Trophoblast cell (in vitro differentiated cells and primary cell): ENCODE measurements around the gene LONP1.

Source experiments
- DNase-seq, 2 donors: peaks; one replicate each; pipeline ENCODE4 v3.0.0-alpha.2; 2016
- H2AFZ ChIP-seq: 2 replicates; pipeline ENCODE4 v1.6.1; 2013; ENCODE audit warnings: low read length, moderate library complexity, mild to moderate bottlenecking; ENCODE audit not compliant: insufficient read depth, poor library complexity
- H2AK5ac ChIP-seq: 2 replicates; pipeline ENCODE4 v1.6.1; 2013; ENCODE audit warnings: mild to moderate bottlenecking, low read length
- H2BK120ac ChIP-seq: 2 replicates; pipeline ENCODE4 v1.6.1; 2013; ENCODE audit warnings: low read length, mild to moderate bottlenecking, moderate library complexity; ENCODE audit not compliant: insufficient read depth, poor library complexity
- H2BK12ac ChIP-seq: 2 replicates; pipeline ENCODE4 v1.6.1; 2013; ENCODE audit warnings: mild to moderate bottlenecking, low read length, moderate library complexity
- H2BK5ac ChIP-seq: 2 replicates; pipeline ENCODE4 v1.6.1; 2013; ENCODE audit warnings: low read length, low read depth, moderate library complexity, mild to moderate bottlenecking; ENCODE audit not compliant: poor library complexity
- H3K14ac ChIP-seq: 2 replicates; pipeline ENCODE4 v1.6.1; 2013; ENCODE audit warnings: mild to moderate bottlenecking, low read length
- H3K18ac ChIP-seq: 2 replicates; pipeline ENCODE4 v1.6.1; 2013; ENCODE audit warnings: mild to moderate bottlenecking, low read length
- H3K23ac ChIP-seq: 2 replicates; pipeline ENCODE4 v1.6.1; 2013; ENCODE audit warnings: low read length
- H3K27ac ChIP-seq: 2 replicates; pipeline ENCODE4 v1.5.1; 2013; ENCODE audit warnings: low read depth, mild to moderate bottlenecking, inconsistent platforms, low read length, moderate library complexity
- H3K27me3 ChIP-seq: 2 replicates; pipeline ENCODE4 v1.6.1; 2013; ENCODE audit warnings: inconsistent platforms, mild to moderate bottlenecking, low read length, moderate library complexity; ENCODE audit not compliant: insufficient read depth
- H3K36me3 ChIP-seq, 2 experiments: 1 replicate in 1 of 2; 2 replicates in 1 of 2; pipeline ENCODE4 v1.6.1; 2013; ENCODE audit warnings: low read length in 2 of 2, mild to moderate bottlenecking in 2 of 2, moderate library complexity in 1 of 2; ENCODE audit not compliant: insufficient read depth in 2 of 2, control insufficient read depth in 1 of 2
- H3K4ac ChIP-seq: 2 replicates; pipeline ENCODE4 v1.6.1; 2013; ENCODE audit warnings: low read depth, mild to moderate bottlenecking, low read length, moderate library complexity
- H3K4me1 ChIP-seq, 2 experiments: 1 replicate in 1 of 2; 2 replicates in 1 of 2; pipeline ENCODE4 v1.6.1; 2013; ENCODE audit warnings: low read length in 2 of 2, mild to moderate bottlenecking in 2 of 2, moderate library complexity in 1 of 2; ENCODE audit not compliant: insufficient read depth in 2 of 2, control insufficient read depth in 1 of 2
- H3K4me2 ChIP-seq: 2 replicates; pipeline ENCODE4 v1.6.1; 2013; ENCODE audit warnings: inconsistent platforms, mild to moderate bottlenecking, low read length, moderate library complexity
- H3K4me3 ChIP-seq: 2 replicates; pipeline ENCODE4 v1.5.1; 2013; ENCODE audit warnings: mild to moderate bottlenecking, low read depth, low read length, inconsistent platforms
- H3K79me1 ChIP-seq: one replicate; pipeline ENCODE4 v1.6.1; 2013; ENCODE audit warnings: low read length
- H3K79me2 ChIP-seq: 2 replicates; pipeline ENCODE4 v1.6.1; 2013; ENCODE audit warnings: low read length, mild to moderate bottlenecking; ENCODE audit not compliant: control insufficient read depth, insufficient read depth, poor library complexity
- H3K9ac ChIP-seq: 2 replicates; pipeline ENCODE4 v1.6.1; 2013; ENCODE audit warnings: mild to moderate bottlenecking, low read length
- H3K9me3 ChIP-seq: 2 replicates; pipeline ENCODE4 v1.6.1; 2013; ENCODE audit warnings: low read depth, mild to moderate bottlenecking, control low read depth, inconsistent platforms, low read length; ENCODE audit not compliant: insufficient read depth
- H4K12ac ChIP-seq: 2 replicates; pipeline ENCODE4 v1.6.1; 2013; ENCODE audit warnings: low read depth, mild to moderate bottlenecking, low read length, moderate library complexity
- H4K8ac ChIP-seq: 2 replicates; pipeline ENCODE4 v1.6.1; 2013; ENCODE audit warnings: low read depth, mild to moderate bottlenecking, low read length, moderate library complexity
- H4K91ac ChIP-seq: one replicate; pipeline ENCODE4 v1.6.1; 2013; ENCODE audit warnings: low read depth, mild to moderate bottlenecking, low read length, moderate library complexity
- WGBS: extraction: QIAGEN DNeasy Blood & Tissue Kit; methylation state at CpG from one replicate; pipeline ENCODE4 v1.1.7; 2013; ENCODE audit warnings: missing lambda C conversion rate; ENCODE audit not compliant: insufficient read length, insufficient coverage; ENCODE audit errors: extremely low coverage; 5-methylcytosine and 5-hydroxymethylcytosine counted together

LONP1 gene

DNA sequence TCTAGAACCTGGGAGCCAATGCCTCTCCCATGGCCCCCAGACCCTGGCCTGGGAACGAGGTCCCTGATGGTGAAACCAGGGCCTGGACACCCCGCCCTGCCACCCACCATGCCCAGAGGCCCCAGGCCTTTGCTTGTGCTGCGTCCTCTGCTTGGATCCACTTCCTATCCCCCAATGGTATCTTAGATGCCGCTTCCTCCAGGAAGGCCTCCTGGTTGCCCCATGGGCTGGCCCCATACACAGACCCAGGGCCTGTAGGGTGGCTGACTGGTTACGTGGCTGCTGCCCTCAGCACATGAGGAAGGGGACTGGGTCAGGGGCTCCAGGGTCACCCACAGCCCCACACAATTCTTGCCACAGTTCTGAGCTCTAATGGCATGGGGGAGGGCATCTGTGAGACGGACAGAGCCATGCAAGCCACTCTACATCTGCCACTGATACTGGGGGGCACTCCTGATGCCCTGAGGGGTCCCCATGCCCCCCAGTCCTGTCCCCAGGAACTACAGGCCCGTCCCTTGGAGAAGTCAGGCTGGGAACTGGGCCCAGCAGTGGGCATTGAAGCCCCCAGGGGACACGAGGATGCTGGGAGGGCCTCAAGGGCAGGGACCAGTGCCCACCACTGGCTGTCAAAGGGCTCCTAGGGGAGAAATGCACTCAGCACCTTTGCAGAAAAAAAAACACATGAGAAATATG lies 24.8 kb downstream of the LONP1 start:
- Histone ChIP-seq H3K4me1 (peaks cover 4 to 8% of the 10 kb centered on the region in 2 experiments), H3K4me3 (no peak overlapping the region), H3K79me1 (peaks cover 7% of the 10 kb centered on the region), H3K79me2 (peaks cover 31% of the 10 kb centered on the region), H3K27me3 (no peaks in the 10 kb centered on the region), H2AK5ac (no peak overlapping the region), H4K91ac (no peak overlapping the region), H3K4ac (peak overlapping the region; percentile 8), H2AFZ (no peak overlapping the region), H3K36me3 (peaks cover 76 to 79% of the 10 kb centered on the region in 2 experiments), H3K14ac (no peak overlapping the region), H2BK120ac (no peak overlapping the region), H3K18ac (no peak overlapping the region), H3K9ac (no peak overlapping the region), H3K4me2 (no peak overlapping the region), H3K9me3 (no peaks in the 10 kb centered on the region), H2BK5ac (no peak overlapping the region), H4K8ac (no peak overlapping the region), H4K12ac (no peak overlapping the region), H2BK12ac (no peak overlapping the region), H3K27ac (no peak overlapping the region), H3K23ac (no peak overlapping the region)
- no CpG with 5 or more reads among the region's 8 CpGs for WGBS
- no peak for DNase-seq

DNA sequence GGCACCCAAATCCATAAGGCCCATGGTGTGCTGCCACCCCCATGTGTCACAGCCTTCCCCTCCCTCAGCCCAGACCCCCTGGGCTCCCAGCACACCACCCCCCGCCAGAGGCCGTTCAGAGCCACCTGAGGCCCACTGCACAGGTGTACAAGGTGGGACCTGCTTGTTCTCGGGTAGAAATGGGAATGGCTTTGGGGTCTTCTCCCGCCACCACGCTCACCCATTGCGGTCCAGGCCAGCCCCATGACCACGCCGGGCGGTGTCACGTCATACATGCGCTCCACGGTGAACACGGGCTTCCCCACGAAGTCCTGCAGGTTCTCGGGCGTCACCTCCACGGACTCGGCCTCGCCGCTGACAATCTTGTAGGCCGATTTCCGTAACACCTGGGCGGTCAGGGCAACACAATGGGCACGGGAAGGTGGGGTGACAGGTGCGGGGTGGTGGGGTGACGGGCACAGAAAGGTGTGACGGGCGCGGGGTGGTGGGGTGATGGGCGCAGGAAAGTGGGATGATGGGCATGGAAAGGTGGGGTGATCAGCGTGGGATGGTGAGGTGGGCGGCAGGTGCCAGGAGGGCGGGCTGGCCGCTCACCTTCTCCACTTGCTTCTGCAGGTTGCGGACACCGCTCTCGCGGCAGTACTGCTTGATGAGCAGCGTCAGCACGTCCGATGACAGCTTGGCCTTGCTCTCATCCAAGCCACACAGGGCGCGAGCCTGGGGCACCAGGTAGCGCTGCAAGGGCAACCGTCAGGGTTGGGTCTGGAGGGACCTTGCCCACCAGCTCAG lies 25.6 kb downstream of the LONP1 start:
- DNase-seq: no peak
- Histone ChIP-seq H3K9ac (no peak overlapping the region), H2AFZ (no peak overlapping the region), H4K91ac (no peak overlapping the region), H4K8ac (no peak overlapping the region), H3K9me3 (no peaks in the 10 kb centered on the region), H3K4me3 (no peak overlapping the region), H3K36me3 (peaks cover 75 to 76% of the 10 kb centered on the region in 2 experiments), H2BK12ac (no peak overlapping the region), H3K27ac (no peak overlapping the region), H3K27me3 (no peaks in the 10 kb centered on the region), H2BK5ac (no peak overlapping the region), H4K12ac (no peak overlapping the region), H3K14ac (no peak overlapping the region), H3K4me2 (no peak overlapping the region), H3K79me2 (peaks cover 31% of the 10 kb centered on the region), H3K18ac (no peak overlapping the region), H3K79me1 (peaks cover 7% of the 10 kb centered on the region), H2BK120ac (no peak overlapping the region), H2AK5ac (no peak overlapping the region), H3K4ac (peak overlapping the region; percentile 31), H3K4me1 (peaks cover 6 to 8% of the 10 kb centered on the region in 2 experiments), H3K23ac (no peak overlapping the region)
- WGBS: no CpG with 5 or more reads among the region's 45 CpGs

DNA sequence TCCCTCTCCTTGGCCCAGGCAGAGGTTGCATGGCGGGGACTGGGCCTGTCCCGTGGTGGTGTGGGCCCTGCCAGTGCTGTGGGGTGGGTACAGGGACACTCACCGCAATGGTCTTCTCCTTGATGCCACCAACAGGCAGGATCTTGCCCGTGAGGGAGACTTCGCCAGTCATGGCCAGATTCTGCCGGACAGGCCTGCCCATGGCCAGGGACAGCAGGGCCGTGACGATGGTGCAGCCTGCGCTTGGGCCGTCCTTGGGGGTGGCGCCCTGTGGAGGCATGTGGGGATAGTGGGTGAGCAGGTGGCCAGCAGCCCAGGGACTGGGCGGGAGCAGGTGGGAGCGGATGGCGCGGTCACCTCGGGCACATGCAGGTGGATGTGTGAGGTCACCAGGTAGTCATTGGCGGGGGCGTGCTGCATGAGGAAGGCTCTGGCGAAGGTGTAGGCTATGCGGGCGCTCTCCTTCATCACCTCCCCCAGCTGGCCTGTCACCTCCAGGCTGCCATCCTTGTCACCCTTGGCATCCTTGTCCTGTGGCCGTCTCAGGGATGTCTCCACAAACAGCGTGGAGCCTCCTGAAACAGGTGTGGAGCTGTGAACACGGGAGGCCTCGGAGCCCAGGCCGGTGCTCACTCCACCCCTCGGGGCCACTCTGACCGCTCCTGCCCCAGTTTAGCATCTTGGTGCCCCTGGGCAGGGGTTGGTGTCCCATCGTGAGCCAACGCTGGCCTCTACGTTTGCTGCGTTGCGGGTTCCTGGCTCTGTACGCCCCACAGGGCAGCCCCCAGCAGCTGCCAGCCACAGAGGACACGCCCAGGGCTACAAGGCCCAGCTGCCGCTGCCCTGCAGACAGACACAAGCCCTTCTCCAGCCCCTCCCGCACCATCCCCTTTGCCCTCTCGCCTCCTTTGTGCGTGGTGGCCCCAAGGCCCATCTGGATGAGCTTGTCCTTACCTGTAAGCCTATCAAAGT lies 26.5 kb downstream of the LONP1 start:
- H3K18ac ChIP-seq: no peak overlapping the region
- H3K9ac ChIP-seq: no peak overlapping the region
- no peak overlapping the region for H2BK5ac ChIP-seq
- no peak overlapping the region for H4K91ac ChIP-seq
- no CpG with 5 or more reads among the region's 39 CpGs for WGBS
- H3K4me3 ChIP-seq: no peak overlapping the region
- H3K36me3 ChIP-seq: peaks cover 66 to 68% of the 10 kb centered on the region in 2 experiments
- DNase-seq: peak; percentile 48 to 60
- peak overlapping the region; percentile 3 for H2AFZ ChIP-seq
- no peak overlapping the region for H2BK120ac ChIP-seq
- H3K14ac ChIP-seq: no peak overlapping the region
- no peaks in the 10 kb centered on the region for H3K27me3 ChIP-seq
- H3K27ac ChIP-seq: no peak overlapping the region
- no peaks in the 10 kb centered on the region for H3K9me3 ChIP-seq
- H4K8ac ChIP-seq: no peak overlapping the region
- H3K4me2 ChIP-seq: no peak overlapping the region
- H2BK12ac ChIP-seq: no peak overlapping the region
- no peak overlapping the region for H2AK5ac ChIP-seq
- H4K12ac ChIP-seq: no peak overlapping the region
- H3K79me2 ChIP-seq: peaks cover 31% of the 10 kb centered on the region
- H3K4me1 ChIP-seq: peaks cover 6 to 8% of the 10 kb centered on the region in 2 experiments
- H3K23ac ChIP-seq: no peak overlapping the region
- peak overlapping the region; percentile 99 for H3K4ac ChIP-seq
- H3K79me1 ChIP-seq: peaks cover 7% of the 10 kb centered on the region

DNA sequence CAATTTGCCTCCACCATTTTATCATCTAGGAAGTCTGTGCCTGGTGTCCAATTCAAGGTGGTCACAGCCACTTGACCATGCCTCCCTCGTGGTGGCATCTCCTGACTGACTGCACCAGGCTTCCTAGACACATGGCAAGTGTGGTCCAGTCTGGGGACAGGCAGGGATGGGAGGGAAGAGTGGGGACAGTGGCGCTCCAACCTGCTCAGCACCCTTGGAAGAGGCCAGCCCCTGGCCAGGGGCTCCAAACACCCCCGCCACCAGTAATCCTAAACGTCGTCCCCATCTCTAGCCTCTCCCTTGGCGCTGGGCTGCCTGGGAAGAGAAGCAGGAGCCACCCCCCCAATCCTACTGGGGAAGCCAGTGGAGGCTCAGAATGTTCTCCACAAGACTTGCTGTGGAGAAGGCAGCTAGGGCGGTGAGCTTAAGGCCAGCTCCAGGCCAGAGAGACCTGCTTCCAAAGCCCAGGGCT lies 27.2 kb downstream of the LONP1 start:
- H2BK12ac ChIP-seq: no peak overlapping the region
- no peak overlapping the region for H3K27ac ChIP-seq
- no peak overlapping the region for H2BK120ac ChIP-seq
- no peak overlapping the region for H3K4me3 ChIP-seq
- H4K91ac ChIP-seq: no peak overlapping the region
- H3K79me2 ChIP-seq: peaks cover 31% of the 10 kb centered on the region
- H3K79me1 ChIP-seq: peaks cover 7% of the 10 kb centered on the region
- no peak overlapping the region for H3K18ac ChIP-seq
- peak overlapping the region; percentile 26 for H4K12ac ChIP-seq
- H3K14ac ChIP-seq: no peak overlapping the region
- H3K36me3 ChIP-seq: peaks cover 61 to 62% of the 10 kb centered on the region in 2 experiments
- no peak overlapping the region for H4K8ac ChIP-seq
- H3K27me3 ChIP-seq: no peaks in the 10 kb centered on the region
- DNase-seq: no peak
- WGBS: no CpG with 5 or more reads among the region's 7 CpGs
- H2BK5ac ChIP-seq: no peak overlapping the region
- H3K4me1 ChIP-seq: peaks cover 6 to 8% of the 10 kb centered on the region in 2 experiments
- H3K23ac ChIP-seq: no peak overlapping the region
- H2AFZ ChIP-seq: peak overlapping the region; percentile 3
- H3K9me3 ChIP-seq: no peaks in the 10 kb centered on the region
- H3K4ac ChIP-seq: peak overlapping the region; percentile 99
- no peak overlapping the region for H3K4me2 ChIP-seq
- no peak overlapping the region for H3K9ac ChIP-seq
- no peak overlapping the region for H2AK5ac ChIP-seq
